ENCODE results near the gene FUT8.

FUT8 gene

DNA sequence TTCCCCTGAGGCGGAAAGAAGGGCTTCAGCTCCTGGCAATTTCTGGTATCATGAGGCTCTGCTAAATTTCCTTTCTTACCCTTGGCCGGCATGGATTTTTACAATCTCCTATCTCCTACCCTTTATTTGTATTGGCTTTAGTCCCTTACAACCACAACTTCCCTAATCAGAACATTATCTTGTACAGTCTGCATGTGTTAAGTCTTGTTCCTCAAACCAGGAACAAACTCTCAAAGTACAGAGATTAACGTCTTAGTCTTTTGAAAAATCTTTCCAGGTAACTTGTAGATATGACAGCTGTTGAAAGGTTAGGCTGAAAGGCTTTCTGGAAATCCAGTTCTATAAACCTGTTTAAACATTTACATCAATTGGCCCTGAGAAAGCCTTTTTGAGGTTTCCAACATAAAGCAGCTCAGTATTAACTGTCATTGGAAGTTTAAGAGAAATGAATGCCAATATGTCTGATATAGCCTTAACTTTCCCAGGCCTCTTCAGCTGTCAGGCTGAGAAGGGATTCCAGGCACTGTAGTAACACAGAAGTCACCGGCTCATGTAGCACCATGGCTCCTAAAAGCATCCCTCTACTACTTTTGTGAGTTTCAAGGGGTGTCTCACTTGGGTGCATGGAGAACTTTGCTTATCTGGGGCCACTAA, 360.5 kb downstream of the FUT8 start:
- DNase-seq (ENCODE audit: low read depth, low spot score): peak; percentile 17

DNA sequence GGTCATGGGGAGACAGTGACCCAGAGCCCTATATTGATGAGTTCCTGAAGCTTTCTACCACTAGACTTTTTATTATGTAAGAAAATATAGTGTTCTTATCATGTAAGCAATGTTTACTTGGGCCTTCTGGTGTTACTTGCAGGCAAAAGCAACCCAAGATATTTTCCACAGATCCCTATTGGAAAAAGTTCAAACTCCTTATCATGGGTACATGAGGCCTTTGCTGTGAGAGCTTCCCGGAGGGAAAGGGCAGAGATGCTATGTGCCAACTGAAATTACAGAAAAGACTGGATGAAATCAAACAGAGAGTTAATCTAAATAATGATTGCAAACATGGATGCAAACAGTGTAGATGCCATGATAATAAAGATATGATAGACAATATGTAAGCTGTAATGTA, 361.5 kb downstream of the FUT8 start:
- DNase-seq (ENCODE audit: low read depth, low spot score): no peak

DNA sequence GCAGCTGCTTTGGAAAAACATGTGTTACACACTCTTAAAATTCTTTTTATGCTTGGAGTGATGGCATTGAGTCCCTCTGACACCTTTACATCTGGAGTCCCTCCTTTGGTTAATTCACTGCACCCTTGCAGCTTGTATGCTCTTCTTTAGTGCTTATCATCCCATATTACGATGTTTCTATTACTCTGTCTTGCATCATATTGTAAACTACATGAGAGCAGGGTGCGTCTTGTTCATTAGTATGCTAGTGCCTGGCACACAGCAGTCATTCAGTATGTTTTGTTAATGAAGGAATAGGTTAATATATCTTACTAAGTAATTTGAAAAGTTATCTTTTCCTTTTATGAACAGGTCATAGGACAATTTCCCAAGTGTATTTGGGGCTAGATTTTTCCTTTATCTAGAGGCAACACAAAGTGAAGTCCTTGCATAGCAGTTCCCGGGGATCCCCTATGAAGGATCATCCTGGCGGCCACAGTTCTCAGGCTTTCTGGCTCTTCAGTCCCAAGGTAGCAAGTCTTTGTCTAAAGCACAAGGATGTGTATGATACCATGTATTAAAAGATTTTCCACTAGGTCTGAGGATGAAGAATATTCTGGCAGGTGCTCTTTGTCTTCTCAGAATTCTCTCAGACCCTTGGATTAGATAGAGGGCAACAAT, 363.8 kb downstream of the FUT8 start:
- DNase-seq (ENCODE audit: low read depth, low spot score): no peak

DNA sequence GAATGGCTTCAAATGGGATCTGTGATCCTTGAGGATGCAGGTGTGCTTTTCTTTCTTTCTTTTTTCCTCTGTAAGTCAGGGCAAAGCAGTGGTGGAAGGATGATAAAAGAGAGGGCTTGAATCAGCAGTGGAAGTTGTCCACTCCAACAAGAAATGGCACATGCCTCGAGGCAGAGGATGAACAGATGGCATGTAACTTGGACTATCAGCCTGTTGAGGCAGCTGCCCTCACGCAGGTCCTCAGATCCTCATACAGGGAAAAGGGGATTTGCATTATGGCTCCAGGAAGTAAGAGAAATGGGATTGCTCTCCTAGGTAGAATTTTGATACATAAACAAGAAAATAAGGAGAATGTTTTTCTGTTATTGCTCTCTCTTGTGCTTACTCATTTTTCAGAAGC, 368.0 kb downstream of the FUT8 start:
- no peak for DNase-seq (ENCODE audit: low read depth, low spot score)

DNA sequence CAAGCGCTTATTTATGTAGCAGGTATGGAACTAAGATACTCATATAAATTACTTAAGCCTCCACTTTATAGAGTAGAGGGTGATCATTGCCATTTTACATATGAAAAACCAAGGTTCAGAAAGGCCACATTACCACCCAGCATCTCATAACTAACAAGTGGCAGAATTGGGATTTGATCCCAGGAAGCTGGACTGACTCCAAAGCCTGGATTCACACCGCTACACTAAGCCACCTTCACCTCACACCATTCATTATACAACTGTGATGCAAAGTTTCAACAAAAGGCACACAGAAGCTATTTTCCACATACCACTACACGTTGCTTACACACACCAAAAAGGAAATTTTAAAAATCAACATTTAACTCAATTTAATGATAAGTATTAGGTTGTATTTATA, 370.6 kb downstream of the FUT8 start:
- no peak for DNase-seq (ENCODE audit: low read depth, low spot score)

DNA sequence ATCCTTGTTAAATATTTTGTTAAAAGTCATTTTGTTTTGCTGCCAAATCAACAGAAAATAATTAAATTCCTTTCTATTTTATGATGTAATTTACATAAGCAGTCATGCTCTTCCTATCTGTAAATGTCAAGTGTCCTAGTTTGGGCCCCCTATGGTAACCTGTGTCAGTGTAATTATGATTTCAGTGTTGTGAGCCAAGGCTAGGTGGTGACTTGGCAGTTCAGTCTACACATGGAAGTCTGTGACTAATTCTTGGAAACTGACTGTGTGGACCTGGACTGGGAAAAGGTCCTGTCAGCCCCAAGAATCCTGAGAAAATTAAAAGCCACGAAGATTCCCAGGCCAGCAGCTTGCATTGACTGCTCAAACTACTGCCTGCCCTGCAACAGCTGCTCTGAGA, 371.0 kb downstream of the FUT8 start:
- peak; percentile 26 for DNase-seq (ENCODE audit: low read depth, low spot score)

DNA sequence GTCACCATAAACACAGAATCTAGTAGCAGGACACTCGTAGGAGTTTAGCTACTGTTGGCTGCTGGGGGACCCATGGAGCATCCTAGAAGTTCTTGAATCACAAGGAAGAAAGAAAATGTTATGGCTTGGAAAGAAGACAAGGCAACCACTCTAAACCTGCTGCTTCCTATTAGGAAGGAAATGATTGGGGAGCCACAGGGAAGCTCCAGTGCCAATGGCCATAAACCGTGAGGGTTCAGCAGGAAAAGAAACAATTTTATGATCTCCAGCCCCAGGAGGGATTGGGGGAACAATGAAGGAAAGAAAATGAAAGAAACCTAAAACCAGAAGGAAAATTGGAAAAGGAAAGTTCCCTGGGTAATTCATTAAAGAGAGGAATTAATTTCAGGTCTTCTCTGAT, 372.0 kb downstream of the FUT8 start:
- no peak for DNase-seq (ENCODE audit: low read depth, low spot score)

DNA sequence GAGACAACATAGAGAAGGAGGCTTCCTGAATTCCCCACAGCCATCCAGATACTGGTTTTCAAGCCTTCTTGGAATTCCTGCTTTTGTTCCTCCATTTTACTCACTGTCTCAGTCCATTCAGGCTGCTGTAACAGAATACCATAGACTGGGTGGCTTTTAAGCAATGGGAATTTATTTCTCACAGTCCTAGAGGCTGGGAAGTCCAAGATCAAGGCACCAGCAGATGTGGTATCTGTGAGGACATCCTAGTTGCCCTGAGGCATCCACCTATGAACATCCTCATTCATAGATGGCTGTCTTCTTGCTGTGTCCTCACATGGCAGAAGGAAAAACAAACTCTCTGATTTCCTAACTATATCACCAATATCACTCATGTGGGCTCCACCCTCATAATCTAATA, 374.9 kb downstream of the FUT8 start:
- DNase-seq (ENCODE audit: low read depth, low spot score): no peak

DNA sequence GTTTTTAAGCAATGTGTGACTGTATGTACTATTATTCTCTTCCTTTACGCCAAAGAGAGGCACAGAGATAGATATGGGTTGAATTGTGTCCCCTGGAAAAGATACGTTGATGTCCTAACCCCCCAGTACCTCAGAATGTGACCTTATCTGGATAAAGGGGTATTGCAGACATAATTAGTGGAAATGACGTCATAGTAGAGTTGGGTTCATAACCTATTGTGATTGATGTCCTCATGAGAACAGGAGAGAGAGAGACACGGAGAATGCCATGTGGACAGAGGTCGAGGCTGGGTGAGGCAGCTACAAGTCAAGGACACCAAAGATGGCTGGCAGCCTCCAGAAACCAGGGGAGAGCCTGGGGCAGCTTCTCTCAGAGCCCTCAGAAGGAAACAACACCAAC, 376.3 kb downstream of the FUT8 start:
- no peak for DNase-seq (ENCODE audit: low read depth, low spot score)

DNA sequence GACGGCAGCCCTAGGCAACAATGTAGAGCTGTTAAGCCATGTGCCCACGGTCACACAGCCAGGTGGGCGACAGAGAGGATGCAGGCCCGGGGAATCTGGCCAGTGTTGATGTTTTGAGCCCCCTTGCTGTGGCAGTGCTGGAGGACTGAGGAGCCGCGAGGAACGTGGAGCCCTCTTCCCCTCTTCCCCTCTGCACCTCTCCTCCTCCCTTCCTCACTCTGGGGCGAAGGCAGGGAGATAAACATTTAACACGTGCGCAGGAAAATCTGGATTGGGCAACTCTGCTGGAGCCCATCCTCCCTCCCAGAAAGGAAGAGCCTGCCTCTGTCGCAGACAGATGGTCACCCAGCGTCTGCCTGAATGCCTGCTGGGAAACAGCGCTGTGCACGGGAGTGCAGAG, 376.8 kb downstream of the FUT8 start:
- DNase-seq (ENCODE audit: low read depth, low spot score): no peak

DNA sequence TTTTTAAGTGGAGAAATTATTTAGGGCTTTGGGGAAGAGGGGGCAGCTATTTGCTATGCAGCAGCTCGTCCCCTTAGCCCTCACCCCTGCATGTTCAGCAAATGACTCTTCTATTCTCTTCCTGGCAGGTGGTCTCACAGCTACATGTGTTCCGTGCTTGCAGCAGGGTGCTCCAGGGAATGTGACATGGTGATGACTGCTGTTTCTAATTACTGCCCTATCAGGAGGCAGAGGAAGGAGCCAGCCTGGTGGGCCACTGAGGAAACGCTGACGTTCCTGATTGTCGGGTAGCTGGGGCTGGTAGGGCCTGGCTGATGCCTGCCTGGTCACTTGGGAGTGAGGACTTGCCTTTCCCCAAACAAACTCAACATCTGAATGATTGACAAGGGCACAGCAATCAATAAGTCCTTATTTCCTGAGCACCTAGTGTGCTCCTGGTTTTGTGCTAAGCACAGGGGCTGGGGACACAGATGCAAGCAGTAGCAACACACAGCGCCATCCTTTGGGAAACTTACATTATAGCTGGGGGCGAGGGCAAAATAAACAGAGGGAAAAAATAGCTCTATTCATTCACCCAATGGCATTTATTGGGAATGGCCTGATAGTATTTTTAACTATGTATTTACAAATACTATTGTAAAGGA, 377.8 kb downstream of the FUT8 start:
- no peak for DNase-seq (ENCODE audit: low read depth, low spot score)

DNA sequence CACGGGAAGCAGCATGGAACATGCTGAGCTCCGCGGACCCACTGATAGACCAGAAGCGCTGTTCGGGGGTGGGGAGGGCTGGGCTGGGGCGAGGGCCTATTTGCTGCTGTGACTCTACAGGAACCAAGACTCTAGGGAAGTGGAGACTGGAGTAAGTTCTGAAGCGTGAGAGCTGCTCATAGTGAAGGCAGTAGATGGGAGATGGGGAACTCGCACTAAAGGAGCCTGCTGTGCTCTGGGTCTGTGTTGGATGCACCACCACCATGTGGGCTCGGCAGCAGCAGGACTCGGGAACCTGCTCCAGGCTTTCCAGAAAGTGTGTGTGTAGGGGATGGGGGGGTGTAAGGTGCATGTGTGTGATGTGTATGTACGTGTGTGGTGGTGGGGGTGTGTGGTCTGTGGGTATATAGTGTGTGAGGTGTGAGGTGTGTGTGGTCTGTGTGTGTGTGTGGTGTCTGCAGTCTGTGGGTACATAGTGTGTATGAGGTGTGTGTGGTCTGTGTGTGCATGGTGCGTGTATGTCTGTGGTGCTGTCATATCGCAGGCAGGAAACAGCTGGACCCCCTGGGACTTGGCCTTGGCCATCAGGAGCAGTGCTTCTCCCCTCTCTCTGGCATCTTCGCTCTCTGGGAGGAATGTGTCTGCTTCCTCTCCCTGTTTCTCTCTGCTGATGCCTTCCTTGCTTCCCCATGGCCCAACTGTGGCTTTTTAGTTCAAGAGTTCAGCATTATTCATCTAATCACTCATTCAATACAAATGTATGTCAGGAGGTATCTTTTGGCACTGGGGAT, 378.9 kb downstream of the FUT8 start:
- peak; percentile 44 for DNase-seq (ENCODE audit: low read depth, low spot score)

DNA sequence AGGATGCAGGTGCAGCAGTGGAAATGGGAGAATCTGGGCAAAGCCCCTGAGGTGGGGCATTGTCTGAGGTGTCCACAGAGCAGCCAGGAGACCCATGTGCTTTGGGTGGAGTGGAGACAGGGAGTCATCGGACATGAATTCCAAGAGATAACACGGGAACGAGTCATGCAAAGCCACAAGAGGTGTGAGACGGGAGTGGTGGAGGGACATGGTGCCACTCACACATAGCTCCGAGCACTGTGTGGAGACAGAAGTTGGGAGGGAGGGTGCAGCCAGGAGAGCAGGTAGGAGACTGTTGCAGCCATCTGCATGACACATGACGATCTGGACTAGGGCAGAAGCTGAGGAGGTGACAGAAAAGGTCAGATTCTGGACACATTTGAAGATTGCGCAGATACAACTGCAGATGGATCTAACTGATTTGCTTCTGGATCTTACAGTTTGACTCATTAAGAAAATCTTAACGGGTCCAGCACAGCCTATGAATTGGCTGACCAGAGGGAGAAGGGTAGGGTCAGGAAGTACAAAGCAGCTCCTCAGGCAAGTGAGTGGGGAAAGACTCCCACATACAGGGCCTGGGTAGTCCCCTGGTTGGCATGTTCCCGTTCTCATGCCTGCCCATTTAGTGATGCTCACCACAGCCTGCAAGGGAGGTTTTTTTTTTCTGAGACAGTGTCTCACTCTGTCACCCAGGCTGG, 379.8 kb downstream of the FUT8 start:
- peak; percentile 38 for DNase-seq (ENCODE audit: low read depth, low spot score)

Measured in astrocyte of the hippocampus (primary cell).